ENCODE results near the gene KRTAP1-1.

- TF ChIP-seq CTCF (IDR thresholded peaks at IDR 0.05): no peak
- TF ChIP-seq POLR2AphosphoS5 (IDR thresholded peaks at IDR 0.05): no peak
- TF ChIP-seq POLR2A (IDR thresholded peaks at IDR 0.05; ENCODE audit: low read depth): no peak
- TF ChIP-seq EP300 (IDR thresholded peaks at IDR 0.05): no peak
Measured at GRCh38 chr17:41048441-41048840, 7.2 kb upstream of the KRTAP1-1 start.

Data from esophagus muscularis mucosa (tissue), 4 donors.